ENCODE data around the gene COLQ.
A peak's percentile ranks its signal among the peaks of the same experiment; 100 is the strongest.
"Not testable (repeated sequence)": the region's sequence is repeated elsewhere in the genome, so short reads cannot be mapped to it uniquely, and the experiment has no call there.

Gene COLQ

DNA sequence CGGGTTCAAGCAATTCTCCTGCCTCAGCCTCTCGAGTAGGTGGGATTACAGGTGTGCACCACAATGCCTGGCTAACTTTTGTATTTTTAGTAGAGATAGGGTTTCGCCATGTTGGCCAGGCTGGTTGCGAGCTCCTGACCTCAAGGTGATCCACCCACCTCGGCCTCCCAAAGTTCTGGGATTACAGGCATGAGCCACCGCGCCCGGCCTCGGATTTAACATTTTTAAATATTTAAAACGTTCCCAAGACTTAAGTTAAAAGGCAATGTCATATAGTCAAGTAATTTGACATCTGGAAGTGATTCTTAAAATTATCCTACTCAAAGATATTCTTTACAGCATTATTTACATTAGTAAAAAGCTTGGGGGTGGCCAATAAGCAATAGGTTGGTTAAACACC is 64.6 kb downstream of the COLQ start:
- H3K9me3 Mint-ChIP-seq, H3K4me3 Mint-ChIP-seq, H3K36me3 Mint-ChIP-seq, H3K27ac Mint-ChIP-seq, H3K27me3 Mint-ChIP-seq, H3K4me1 Mint-ChIP-seq: not testable (repeated sequence)

DNA sequence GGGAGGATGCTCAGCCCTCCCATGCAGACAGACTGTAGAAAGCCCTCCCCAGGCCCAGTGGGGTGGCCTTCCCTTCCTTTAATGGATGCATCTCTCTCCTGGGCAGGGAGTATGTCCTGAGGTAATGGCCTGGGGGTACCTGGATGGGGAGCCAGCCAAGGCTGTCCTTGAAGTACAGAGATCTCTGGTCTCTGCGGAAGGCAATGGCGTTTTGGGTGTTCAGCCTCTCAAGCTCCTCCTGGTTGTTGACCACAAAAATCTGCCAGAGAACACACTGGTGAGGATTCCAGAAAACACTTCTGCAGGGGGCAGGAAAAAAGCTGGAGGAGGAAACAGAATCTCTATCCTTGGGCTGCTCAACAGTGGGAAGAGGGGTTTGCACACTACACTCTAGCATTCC is 65.2 kb downstream of the COLQ start:
- no peak overlapping the region for H3K4me3 Mint-ChIP-seq
- peaks cover 4% of the 10 kb centered on the region for H3K4me1 Mint-ChIP-seq
- H3K9me3 Mint-ChIP-seq, result no peaks in the 10 kb centered on the region

DNA sequence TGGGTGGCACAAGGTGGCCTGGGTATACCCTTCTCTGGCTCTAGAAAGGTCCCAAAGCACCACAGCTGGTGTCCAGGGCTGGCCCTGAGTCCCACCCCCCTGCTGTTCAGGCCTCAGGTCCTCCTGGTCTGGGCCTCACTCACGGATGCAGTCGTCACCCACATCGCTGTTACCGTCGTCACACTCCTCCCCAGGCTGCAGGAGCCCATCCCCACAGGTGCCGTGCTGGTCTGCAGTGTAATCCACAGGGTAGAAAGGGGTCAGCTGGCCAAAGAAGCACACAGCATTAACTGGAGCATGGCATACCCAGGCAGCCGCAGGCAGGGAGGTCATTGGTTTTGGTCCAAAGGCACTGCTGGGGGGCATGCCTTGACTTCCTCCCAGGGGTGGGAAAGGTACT is 65.8 kb downstream of the COLQ start:
- Mint-ChIP-seq H3K9me3 (no peaks in the 10 kb centered on the region), H3K4me1 (no peaks in the 10 kb centered on the region), H3K27ac (no peak overlapping the region), H3K4me3 (no peak overlapping the region), H3K27me3 (no peaks in the 10 kb centered on the region), H3K36me3 (no peaks in the 10 kb centered on the region)

More for the DNA sequence above, 65.2 kb downstream of the COLQ start:
- H3K36me3 Mint-ChIP-seq, result no peaks in the 10 kb centered on the region
- no peak overlapping the region for H3K27ac Mint-ChIP-seq
- H3K27me3 Mint-ChIP-seq, result no peaks in the 10 kb centered on the region

DNA sequence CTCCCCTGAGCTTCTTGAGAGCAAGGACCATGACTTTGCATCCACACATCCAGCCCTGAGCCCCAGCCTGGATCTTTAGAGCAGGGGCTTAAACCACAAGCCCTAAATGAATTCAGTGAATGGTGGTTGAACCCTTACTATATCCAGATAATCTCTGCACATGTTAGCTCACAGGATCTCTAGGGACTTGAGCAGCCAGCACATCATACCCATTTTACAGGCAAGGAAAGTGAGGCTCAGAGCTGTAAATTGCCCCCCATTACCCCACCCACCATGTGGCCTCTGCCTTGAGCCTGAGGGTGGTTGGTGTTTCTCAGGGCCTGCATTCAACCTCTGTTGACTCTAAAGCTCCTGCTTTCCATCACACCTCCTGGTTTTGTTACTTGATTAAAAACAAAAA is 66.5 kb downstream of the COLQ start:
- Mint-ChIP-seq H3K27me3 (no peaks in the 10 kb centered on the region), H3K27ac (no peak overlapping the region), H3K36me3 (no peaks in the 10 kb centered on the region), H3K9me3 (no peaks in the 10 kb centered on the region), H3K4me1 (no peaks in the 10 kb centered on the region), H3K4me3 (no peak overlapping the region)

DNA sequence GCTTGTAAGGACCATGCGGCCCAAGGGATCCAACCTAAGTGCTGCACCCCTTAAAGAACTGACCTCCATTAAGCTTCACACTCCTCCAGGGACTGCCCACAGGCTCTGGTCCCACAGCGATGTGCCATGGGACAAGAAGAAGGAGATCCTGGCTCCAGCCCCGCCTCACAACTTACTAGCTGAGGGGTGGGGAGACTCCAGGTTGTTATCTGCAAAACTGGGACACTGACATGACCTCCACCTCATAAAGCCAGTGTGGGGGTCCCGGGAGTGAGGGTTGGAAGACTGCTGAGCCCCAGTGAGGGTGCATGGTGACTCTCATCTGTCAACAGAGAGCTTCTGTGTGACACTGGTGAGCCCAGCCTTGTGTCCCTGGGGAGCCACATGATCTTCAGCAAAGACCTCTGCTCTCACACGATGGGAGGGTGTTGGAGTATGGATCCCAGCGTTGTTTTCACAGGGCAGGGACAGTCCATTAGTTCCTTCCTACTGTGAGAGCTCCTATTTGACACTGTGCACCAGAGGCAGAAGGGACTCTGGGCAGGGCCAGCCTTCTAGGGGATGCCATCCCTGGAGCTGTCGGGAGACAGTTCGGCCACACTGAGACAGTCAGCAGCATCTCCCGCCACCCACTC is 67.4 kb downstream of the COLQ start:
- Mint-ChIP-seq H3K4me3 (no peak overlapping the region), H3K4me1 (no peaks in the 10 kb centered on the region), H3K27me3 (no peaks in the 10 kb centered on the region), H3K9me3 (no peaks in the 10 kb centered on the region), H3K27ac (no peak overlapping the region), H3K36me3 (no peaks in the 10 kb centered on the region)

DNA sequence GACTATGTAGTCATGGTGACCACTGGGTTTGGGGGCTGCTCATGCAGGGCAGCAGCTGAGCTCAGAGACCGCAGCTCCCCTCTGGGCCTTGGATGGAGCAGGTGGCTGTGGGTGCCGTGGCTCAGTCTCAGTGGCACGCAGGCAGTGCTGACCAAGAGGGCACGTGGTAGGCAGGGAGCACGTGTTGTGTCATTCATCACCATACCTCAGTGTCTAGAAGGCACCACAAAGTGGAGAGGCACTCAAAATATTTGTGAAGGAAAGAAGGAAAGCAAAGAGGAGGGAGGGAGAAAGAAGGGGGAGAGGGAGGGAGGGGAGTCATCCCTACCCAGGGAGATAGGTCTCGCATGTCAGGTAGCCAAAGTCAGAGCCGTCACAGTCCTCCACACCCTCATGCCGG is 68.0 kb downstream of the COLQ start:
- no peak overlapping the region for H3K27ac Mint-ChIP-seq
- H3K36me3 Mint-ChIP-seq, result no peaks in the 10 kb centered on the region
- H3K9me3 Mint-ChIP-seq, result no peaks in the 10 kb centered on the region
- no peak overlapping the region for H3K4me3 Mint-ChIP-seq
- no peaks in the 10 kb centered on the region for H3K27me3 Mint-ChIP-seq
- H3K4me1 Mint-ChIP-seq, result no peaks in the 10 kb centered on the region

DNA sequence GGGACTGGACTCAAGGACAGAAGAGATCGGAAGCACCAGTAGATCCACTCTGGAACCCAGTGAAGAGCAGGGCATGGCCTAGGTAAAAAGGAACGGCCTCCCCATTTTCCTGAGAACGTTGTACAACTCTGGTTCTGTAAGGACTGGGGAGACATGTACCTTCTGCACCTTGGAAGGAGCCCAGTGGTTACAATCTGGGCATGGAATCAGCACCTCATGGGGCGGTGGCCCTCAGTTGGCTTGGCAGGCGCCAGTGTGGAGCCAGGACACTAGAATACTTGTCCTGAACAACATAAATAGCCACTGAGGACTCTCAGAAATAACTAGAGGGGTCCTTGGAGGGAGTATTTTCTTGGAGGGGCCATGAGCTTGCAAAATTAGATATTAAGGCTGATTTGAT is 68.5 kb downstream of the COLQ start:
- Mint-ChIP-seq H3K36me3 (no peaks in the 10 kb centered on the region), H3K9me3 (no peaks in the 10 kb centered on the region), H3K27ac (no peak overlapping the region), H3K4me3 (no peak overlapping the region), H3K4me1 (no peaks in the 10 kb centered on the region), H3K27me3 (no peaks in the 10 kb centered on the region)

DNA sequence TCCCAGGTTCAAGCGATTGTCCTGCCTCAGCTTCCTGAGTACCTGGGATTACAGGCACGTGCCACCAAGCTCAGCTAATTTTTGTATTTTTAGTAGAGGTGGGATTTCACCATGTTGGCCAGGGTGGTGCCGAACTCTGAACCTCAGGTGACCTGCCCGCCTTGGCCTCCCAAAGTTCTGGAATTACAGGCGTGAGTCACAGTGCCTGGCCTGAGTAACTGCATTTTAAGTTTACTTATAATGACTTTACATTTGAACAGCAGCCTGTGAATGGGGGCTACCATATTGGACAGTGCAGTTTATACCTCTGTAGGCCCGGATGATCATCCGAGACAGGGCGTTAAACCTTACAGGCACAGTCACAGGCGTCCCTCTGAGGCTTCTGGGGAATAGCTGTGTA is 69.3 kb downstream of the COLQ start:
- Mint-ChIP-seq H3K4me1 (no peaks in the 10 kb centered on the region), H3K9me3 (no peaks in the 10 kb centered on the region), H3K27me3 (no peaks in the 10 kb centered on the region), H3K4me3 (no peak overlapping the region), H3K36me3 (no peaks in the 10 kb centered on the region), H3K27ac (no peak overlapping the region)

DNA sequence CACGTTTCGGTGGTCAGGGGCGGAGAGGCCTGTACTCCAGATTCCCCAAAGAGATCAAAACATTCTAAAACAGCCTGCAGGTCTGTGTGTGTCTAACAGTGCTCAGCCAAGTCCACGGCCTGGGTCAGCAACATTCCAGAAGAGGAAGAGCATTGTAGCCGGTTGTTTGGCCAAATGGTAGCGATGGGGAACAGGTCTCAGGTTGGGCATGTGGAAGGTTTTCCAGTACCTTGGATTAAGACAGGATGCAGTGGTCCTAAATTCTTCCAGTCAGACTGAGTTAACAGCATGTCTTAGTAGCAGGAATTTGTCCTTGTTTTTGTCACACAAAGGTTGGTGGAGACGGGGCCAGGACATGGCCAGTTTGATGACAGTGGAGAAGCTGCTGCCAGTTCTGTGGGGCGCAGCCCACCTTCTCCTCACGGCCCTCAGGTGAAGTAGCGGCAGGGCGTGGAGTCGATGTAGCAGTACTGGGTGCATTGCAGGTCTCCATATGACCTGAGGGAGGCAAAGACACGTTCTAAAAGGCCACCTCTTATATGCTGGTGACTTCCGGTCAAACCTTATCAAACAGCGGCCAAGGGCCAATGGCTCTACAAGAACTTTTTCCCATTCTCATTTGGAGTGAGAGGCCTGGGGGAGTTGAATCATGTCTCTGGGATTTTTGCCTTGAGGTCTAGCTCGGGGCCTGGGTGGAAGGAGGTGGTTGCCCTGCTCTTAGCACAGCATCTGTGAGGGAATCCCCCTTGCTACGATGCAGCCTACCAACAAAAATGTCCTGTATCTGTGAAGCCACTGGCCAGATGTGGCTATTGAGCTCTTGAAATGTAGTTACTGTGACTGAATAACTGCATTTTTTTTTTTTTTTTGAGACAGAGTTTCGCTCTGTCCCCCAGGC is 70.0 kb downstream of the COLQ start:
- no peaks in the 10 kb centered on the region for H3K36me3 Mint-ChIP-seq
- no peaks in the 10 kb centered on the region for H3K27me3 Mint-ChIP-seq
- H3K27ac Mint-ChIP-seq, result no peak overlapping the region
- H3K4me1 Mint-ChIP-seq, result no peaks in the 10 kb centered on the region
- H3K4me3 Mint-ChIP-seq, result no peak overlapping the region
- no peaks in the 10 kb centered on the region for H3K9me3 Mint-ChIP-seq

DNA sequence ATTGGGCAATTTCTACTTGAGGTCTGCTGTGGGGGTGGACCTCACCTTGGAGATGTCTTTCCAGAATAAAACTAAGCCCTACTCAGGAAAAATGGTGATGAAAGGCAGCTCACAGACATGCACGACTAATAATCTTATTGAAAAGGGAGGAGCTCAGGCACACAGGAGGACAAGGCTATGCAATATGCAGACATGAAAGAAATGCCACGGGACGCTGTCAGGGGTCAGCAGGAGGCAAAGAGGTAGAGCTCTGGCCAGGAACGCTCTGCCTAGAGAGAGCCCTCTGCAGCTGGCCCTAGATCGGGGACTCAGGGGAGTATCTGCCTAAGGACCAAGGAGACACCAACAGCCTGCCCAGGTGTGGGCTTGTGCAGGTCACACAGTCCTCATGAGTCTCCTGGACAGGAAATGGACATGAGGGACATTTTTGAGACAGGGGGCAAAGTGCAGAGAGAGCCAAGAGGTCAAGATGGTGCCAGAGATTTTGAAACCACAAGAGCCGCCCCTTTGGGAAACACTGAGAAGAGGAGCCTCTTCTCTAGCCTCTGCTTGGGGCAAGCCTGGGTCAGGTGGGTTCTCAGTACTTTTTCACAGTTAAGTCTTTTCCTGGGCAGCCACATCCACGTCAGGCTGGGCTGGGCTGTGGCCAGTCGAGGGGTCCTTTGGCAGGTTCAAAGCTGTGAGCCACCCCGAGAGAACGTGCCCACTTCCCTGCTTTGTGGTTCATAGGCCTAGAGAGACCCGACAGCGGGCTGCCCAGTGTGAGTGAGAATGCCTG is 70.9 kb downstream of the COLQ start:
- Mint-ChIP-seq H3K9me3 (no peaks in the 10 kb centered on the region), H3K4me1 (no peaks in the 10 kb centered on the region), H3K27ac (no peak overlapping the region), H3K4me3 (no peak overlapping the region), H3K36me3 (peaks cover 1% of the 10 kb centered on the region), H3K27me3 (no peaks in the 10 kb centered on the region)

DNA sequence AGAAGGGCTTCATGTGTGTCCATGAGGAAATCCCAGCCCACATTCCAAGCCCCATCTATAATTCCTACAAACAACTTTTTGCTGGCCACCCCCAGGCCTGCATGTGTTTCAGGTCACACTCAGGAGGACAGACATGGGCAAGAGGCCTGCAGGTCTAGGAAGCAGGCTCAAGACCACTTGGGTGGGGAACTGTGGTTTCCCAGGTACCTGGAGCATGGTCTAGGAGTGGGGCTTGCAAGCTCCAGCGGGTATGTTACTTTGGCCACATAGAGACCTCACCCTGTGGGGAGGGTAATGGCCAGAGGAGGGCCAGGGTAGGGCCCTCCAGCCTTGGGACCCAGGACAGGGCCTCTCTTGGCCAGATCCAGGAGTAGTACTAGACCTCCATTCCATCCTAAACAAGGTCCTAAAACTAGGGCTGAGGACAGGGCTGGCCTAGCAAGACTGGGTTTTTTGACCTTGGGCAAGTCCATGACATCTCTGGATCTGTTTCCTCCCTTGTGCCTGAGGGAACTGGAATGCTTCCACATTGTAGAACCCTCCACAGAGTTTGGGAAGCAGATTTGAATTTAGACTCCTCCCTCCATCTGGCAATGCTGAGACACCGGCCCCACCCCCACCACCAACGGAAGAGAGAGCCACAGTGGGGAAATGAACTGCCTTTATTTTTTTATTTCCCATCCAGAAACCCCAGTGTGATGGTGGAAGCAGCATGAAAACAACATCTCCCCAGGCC is 71.8 kb downstream of the COLQ start:
- no peaks in the 10 kb centered on the region for H3K9me3 Mint-ChIP-seq
- peaks cover 2% of the 10 kb centered on the region for H3K36me3 Mint-ChIP-seq
- no peaks in the 10 kb centered on the region for H3K4me1 Mint-ChIP-seq
- H3K27ac Mint-ChIP-seq, result no peak overlapping the region
- H3K27me3 Mint-ChIP-seq, result no peaks in the 10 kb centered on the region
- H3K4me3 Mint-ChIP-seq, result no peak overlapping the region

DNA sequence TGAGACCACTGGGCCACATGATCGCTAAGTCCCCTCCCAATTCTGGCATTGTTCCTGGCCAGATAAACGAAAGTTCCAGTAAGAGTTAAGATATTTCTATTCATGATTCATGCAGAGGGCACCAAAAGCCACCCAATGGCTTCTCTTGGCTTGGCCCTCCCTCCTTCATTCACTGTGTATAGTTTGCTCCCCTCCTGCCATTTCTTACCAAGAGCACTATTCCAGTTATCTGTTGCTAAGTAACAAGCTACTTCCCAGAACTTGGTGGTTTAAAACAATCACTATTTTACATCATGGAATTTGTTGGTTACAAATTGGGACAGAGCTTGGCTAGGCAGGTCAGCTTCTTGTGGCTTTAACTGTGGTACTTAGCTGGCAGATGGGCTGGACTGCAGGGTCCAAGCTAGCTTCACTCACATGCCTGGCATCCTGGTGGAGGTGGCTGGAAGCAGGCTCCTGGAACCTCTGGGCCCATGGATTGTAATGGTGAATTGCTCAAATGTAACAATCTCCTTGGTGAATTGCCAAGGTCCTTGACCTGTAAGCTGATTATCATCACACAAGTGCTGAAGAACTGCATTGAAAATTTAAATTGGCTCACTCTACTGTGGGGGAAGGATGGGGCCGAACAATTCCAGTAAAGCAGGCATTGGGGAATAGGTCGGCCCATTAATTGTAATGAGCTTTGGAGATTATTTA is 77.5 kb downstream of the COLQ start:
- H3K27ac Mint-ChIP-seq, result no peak overlapping the region
- no peaks in the 10 kb centered on the region for H3K9me3 Mint-ChIP-seq
- peaks cover 9% of the 10 kb centered on the region for H3K4me1 Mint-ChIP-seq
- no peaks in the 10 kb centered on the region for H3K27me3 Mint-ChIP-seq
- no peak overlapping the region for H3K4me3 Mint-ChIP-seq
- peaks cover 10% of the 10 kb centered on the region for H3K36me3 Mint-ChIP-seq

DNA sequence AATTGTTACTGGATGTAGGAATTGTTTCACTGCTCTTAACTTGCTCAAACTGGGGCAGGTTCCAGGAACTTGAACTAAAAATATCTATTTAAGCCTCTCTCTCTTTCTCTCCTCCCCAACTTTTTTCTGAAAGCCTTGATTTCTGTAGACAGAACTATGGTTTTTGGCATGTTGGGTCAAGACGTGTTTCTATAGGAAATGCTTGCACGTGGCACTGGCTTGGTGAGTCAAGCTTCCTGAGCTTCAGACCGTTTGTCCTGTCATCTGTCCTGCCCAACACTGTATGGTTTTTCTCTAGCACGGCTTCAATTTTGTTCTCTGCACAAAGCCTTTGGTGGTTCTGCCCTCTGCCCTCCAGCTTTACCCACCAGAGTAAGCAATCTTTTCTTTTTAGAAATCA is 80.6 kb downstream of the COLQ start:
- Mint-ChIP-seq H3K27me3 (no peaks in the 10 kb centered on the region), H3K36me3 (peaks cover 12% of the 10 kb centered on the region)

DNA sequence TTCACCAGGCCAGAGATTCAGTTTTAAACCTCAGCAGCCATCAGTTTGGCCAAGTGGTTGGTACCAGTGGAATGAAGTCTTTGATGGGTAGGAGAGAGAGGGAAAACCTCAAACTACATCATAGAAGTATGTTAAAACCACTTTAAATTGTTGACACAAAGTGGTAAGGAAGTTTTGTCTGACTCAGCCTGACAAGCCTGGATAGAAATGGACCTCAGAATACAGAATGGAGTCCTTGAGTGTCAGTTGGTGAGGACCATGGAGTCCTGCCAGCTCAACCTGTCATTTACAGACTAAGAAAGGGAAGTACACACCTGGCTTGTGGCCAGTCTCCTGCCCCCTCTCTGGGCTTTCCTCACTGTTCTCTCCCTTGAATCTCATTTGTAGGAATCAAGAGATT is 82.0 kb downstream of the COLQ start:
- peaks cover 9% of the 10 kb centered on the region for H3K4me1 Mint-ChIP-seq
- no peaks in the 10 kb centered on the region for H3K27me3 Mint-ChIP-seq
- peak overlapping the region; percentile 41 for H3K27ac Mint-ChIP-seq
- H3K36me3 Mint-ChIP-seq, result peaks cover 9% of the 10 kb centered on the region
- no peak overlapping the region for H3K4me3 Mint-ChIP-seq
- H3K9me3 Mint-ChIP-seq, result no peaks in the 10 kb centered on the region

More for the DNA sequence above, 80.6 kb downstream of the COLQ start:
- Mint-ChIP-seq H3K4me3 (no peak overlapping the region), H3K9me3 (no peaks in the 10 kb centered on the region), H3K4me1 (peaks cover 9% of the 10 kb centered on the region), H3K27ac (peak overlapping the region; percentile 77)

DNA sequence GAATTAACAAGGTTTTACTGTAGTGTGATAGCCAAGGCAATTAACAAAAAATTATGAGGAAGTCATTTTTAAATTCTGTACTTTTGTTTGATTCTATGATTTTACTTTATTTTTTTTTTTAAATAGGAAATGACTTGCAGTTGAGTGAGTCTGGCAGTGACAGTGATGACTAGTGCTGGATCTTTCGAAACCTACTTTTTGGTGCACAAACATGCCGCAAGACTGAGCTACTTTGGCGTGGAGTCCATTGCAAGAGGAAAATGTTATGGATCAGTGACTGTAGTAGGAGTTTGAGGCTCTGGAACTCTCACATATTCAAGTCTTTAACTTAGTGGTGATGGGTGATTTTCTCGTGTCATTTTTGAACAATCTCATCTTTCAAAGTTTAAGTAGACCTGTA is 82.5 kb downstream of the COLQ start:
- Mint-ChIP-seq H3K4me3 (no peak overlapping the region), H3K36me3 (peaks cover 9% of the 10 kb centered on the region), H3K27ac (no peak overlapping the region), H3K4me1 (peaks cover 9% of the 10 kb centered on the region), H3K27me3 (no peaks in the 10 kb centered on the region), H3K9me3 (no peaks in the 10 kb centered on the region)
